Loucy (cell line): ENCODE data around the gene LRRTM1.

Experiments
- H2AFZ ChIP-seq: fragments of 200-600 bp; sonication (generic); 2 replicates; pipeline ENCODE4 v1.6.0; 2016; ENCODE audit warnings: antibody characterized with exemption, mild to moderate bottlenecking, low read length, moderate library complexity
- H3F3A ChIP-seq: fragments of 200-600 bp; 2 replicates; pipeline ENCODE4 v1.6.0; 2016; ENCODE audit warnings: antibody characterized with exemption, low read depth, mild to moderate bottlenecking
- H3K27me3 ChIP-seq: fragments of 200-600 bp; sonication (generic); 2 replicates; pipeline ENCODE4 v1.6.1; 2014; ENCODE audit warnings: low read length, mild to moderate bottlenecking; ENCODE audit not compliant: insufficient read depth, poor library complexity, severe bottlenecking
- H3K36me3 ChIP-seq: fragments of 200-600 bp; sonication (generic); 2 replicates; pipeline ENCODE4 v1.6.1; 2016; ENCODE audit warnings: low read length; ENCODE audit not compliant: insufficient read depth
- H3K4me1 ChIP-seq: fragments of 200-600 bp; sonication (generic); 2 replicates; pipeline ENCODE4 v1.5.1; 2014; ENCODE audit warnings: low read length, mild to moderate bottlenecking; ENCODE audit not compliant: insufficient read depth, poor library complexity, severe bottlenecking
- H3K4me2 ChIP-seq: fragments of 200-600 bp; sonication (generic); 2 replicates; pipeline ENCODE4 v1.6.0; 2014; ENCODE audit warnings: antibody characterized with exemption, low read length, low read depth, mild to moderate bottlenecking; ENCODE audit not compliant: poor library complexity, severe bottlenecking
- H3K4me3 ChIP-seq: fragments of 200-600 bp; sonication (generic); 2 replicates; pipeline ENCODE4 v1.5.1; 2014; ENCODE audit warnings: low read length, mild to moderate bottlenecking, mixed read lengths; ENCODE audit not compliant: poor library complexity, severe bottlenecking
- H3K79me2 ChIP-seq: fragments of 200-600 bp; sonication (generic); 2 replicates; pipeline ENCODE4 v1.6.1; 2014; ENCODE audit warnings: low read length; ENCODE audit not compliant: insufficient read depth
- H3K9ac ChIP-seq: fragments of 200-600 bp; sonication (generic); 2 replicates; pipeline ENCODE4 v1.6.0; 2014; ENCODE audit warnings: mild to moderate bottlenecking, low read depth, low read length, moderate library complexity; ENCODE audit not compliant: poor library complexity, severe bottlenecking
- H3K9me2 ChIP-seq: fragments of 200-600 bp; sonication (generic); replicated peaks from 2 replicates; pipeline ENCODE4 v1.6.1; 2016; ENCODE audit warnings: low read depth, low read length, mixed read lengths
- H3K9me3 ChIP-seq: fragments of 200-600 bp; sonication (generic); 2 replicates; pipeline ENCODE4 v1.6.1; 2014; ENCODE audit warnings: mild to moderate bottlenecking, antibody characterized with exemption, low read length, low read depth; ENCODE audit not compliant: insufficient read depth
- H4K20me1 ChIP-seq: fragments of 200-600 bp; sonication (generic); 2 replicates; pipeline ENCODE4 v1.6.0; 2014; ENCODE audit warnings: antibody characterized with exemption, low read length, mild to moderate bottlenecking; ENCODE audit not compliant: insufficient read depth, poor library complexity, severe bottlenecking
- EZH2phosphoT487 ChIP-seq: fragments of 200-600 bp; IDR thresholded peaks from 2 replicates; pipeline ENCODE4 v1.6.1; 2018; ENCODE audit warnings: antibody characterized with exemption, mild to moderate bottlenecking, moderate library complexity, borderline replicate concordance
- TF ChIP-seq, protein P1 (sequence below): fragments of 200-600 bp; sonication (generic); conservative IDR thresholded peaks from 2 replicates; pipeline ENCODE4 v1.5.1; 2014; ENCODE audit warnings: mild to moderate bottlenecking, antibody characterized with exemption, low read length

Gene LRRTM1

DNA sequence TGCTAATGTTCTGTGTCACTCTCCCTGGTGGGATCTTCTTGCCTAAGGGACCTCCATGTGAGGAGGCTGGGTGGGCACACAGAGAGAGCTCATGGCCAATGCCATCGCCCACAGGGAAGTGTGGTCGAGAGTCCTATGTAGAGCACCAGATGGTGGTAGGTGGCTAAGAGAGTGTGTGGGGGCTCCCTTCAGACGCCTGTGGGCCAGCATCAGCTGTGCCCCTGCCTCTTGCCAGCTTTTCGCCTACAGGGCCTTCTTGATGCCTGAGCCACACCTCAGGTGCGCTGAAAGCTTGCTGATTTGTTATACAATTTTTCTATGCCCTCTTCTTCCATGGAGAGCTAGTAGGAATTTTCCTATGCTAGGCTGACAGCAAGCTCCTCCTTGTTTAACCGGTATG, 38.3 kb downstream of the LRRTM1 start:
- no peaks in the 10 kb centered on the region for H3F3A ChIP-seq
- no peak overlapping the region for H3K9ac ChIP-seq
- no peak overlapping the region for H2AFZ ChIP-seq
- H3K27me3 ChIP-seq = no peaks in the 10 kb centered on the region
- H3K9me3 ChIP-seq = peaks cover 3% of the 10 kb centered on the region; the same call in 1 of the 2 replicates
- H3K4me1 ChIP-seq = no peaks in the 10 kb centered on the region
- H3K4me2 ChIP-seq = no peak overlapping the region
- H3K79me2 ChIP-seq = no peaks in the 10 kb centered on the region
- H3K9me2 ChIP-seq = no peaks in the 10 kb centered on the region
- TF ChIP-seq EZH2phosphoT487 = no peak
- TF ChIP-seq, protein P1, sequence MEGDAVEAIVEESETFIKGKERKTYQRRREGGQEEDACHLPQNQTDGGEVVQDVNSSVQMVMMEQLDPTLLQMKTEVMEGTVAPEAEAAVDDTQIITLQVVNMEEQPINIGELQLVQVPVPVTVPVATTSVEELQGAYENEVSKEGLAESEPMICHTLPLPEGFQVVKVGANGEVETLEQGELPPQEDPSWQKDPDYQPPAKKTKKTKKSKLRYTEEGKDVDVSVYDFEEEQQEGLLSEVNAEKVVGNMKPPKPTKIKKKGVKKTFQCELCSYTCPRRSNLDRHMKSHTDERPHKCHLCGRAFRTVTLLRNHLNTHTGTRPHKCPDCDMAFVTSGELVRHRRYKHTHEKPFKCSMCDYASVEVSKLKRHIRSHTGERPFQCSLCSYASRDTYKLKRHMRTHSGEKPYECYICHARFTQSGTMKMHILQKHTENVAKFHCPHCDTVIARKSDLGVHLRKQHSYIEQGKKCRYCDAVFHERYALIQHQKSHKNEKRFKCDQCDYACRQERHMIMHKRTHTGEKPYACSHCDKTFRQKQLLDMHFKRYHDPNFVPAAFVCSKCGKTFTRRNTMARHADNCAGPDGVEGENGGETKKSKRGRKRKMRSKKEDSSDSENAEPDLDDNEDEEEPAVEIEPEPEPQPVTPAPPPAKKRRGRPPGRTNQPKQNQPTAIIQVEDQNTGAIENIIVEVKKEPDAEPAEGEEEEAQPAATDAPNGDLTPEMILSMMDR = no peak
- no peaks in the 10 kb centered on the region for H3K36me3 ChIP-seq
- no peak overlapping the region for H3K4me3 ChIP-seq
- no peaks in the 10 kb centered on the region for H4K20me1 ChIP-seq

DNA sequence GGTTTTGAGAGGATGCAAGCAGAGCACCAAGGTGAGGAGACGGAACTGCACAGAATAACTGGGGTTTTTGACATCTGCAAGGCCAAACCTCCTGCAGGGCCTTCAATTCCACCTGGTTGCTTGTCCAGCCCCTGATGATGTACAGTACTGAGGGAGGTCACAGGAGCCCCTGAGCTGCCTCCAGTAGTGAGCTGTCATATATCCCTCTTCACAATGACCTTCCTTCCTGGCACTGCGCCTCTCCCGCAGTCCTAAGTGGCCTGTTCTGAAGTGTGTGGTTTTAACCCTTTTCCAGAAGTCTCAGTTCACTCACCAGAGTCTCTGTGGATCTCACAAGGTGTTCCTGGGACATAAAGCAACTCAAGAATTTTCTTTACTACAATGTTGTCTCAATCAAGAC, 45.3 kb downstream of the LRRTM1 start:
- H3K4me3 ChIP-seq = no peak overlapping the region
- H3K9ac ChIP-seq = no peak overlapping the region
- no peaks in the 10 kb centered on the region for H3F3A ChIP-seq
- H3K4me2 ChIP-seq = no peak overlapping the region
- H3K9me3 ChIP-seq = no peaks in the 10 kb centered on the region
- H3K9me2 ChIP-seq = no peaks in the 10 kb centered on the region
- no peak for TF ChIP-seq EZH2phosphoT487
- H3K36me3 ChIP-seq = no peaks in the 10 kb centered on the region
- H4K20me1 ChIP-seq = no peaks in the 10 kb centered on the region
- no peaks in the 10 kb centered on the region for H3K4me1 ChIP-seq
- H3K27me3 ChIP-seq = no peaks in the 10 kb centered on the region
- no peak overlapping the region for H2AFZ ChIP-seq
- no peaks in the 10 kb centered on the region for H3K79me2 ChIP-seq

- H2AFZ ChIP-seq = no peak overlapping the region
- TF ChIP-seq, protein P1 = no peak
- no peak for TF ChIP-seq EZH2phosphoT487
Measured at GRCh38 chr2:80258793-80259192, 45.8 kb downstream of the LRRTM1 start.

DNA sequence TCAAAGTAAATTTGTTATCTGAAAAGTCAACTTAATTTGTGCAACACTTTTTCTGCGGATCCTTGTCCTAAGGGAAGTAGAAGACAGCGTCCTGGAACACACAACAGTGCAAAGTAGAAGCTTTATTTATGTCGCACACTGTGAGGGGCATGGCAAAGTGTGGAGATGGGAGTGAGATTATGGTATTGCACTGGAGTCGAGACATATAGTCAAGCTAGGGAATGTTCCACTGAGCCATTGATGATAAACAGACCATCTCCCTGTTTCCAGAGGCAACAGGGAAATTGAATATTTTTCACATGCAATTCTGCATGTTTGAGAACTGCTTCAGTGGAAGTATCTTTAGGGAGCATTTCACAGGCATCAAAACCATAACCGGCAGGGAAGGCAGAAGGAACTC, 46.2 kb downstream of the LRRTM1 start:
- Histone ChIP-seq H3K9ac (no peak overlapping the region), H3K9me3 (no peaks in the 10 kb centered on the region), H3K27me3 (no peaks in the 10 kb centered on the region), H3K4me1 (no peaks in the 10 kb centered on the region), H2AFZ (no peak overlapping the region), H4K20me1 (no peaks in the 10 kb centered on the region), H3K4me2 (no peak overlapping the region), H3K36me3 (no peaks in the 10 kb centered on the region), H3K4me3 (no peak overlapping the region), H3F3A (no peaks in the 10 kb centered on the region), H3K9me2 (no peaks in the 10 kb centered on the region), H3K79me2 (no peaks in the 10 kb centered on the region)
- TF ChIP-seq, protein P1 = no peak
- no peak for TF ChIP-seq EZH2phosphoT487

More at GRCh38 chr2:80258793-80259192, 45.8 kb downstream of the LRRTM1 start:
- H3K9ac ChIP-seq = no peak overlapping the region
- no peak overlapping the region for H3K4me2 ChIP-seq
- H3F3A ChIP-seq = no peaks in the 10 kb centered on the region
- no peaks in the 10 kb centered on the region for H3K36me3 ChIP-seq
- H4K20me1 ChIP-seq = no peaks in the 10 kb centered on the region
- no peaks in the 10 kb centered on the region for H3K79me2 ChIP-seq
- H3K4me1 ChIP-seq = no peaks in the 10 kb centered on the region
- H3K27me3 ChIP-seq = no peaks in the 10 kb centered on the region
- no peaks in the 10 kb centered on the region for H3K9me2 ChIP-seq
- no peak overlapping the region for H3K4me3 ChIP-seq
- H3K9me3 ChIP-seq = no peaks in the 10 kb centered on the region
